Neural cell (in vitro differentiated cells): ENCODE results near the gene RFX3. TPM values are rescaled to one million over a fixed set of nuclear protein-coding genes. Genes with fewer than 3 reads are reported as not detected.

ENCODE experiments used
- H2AFZ ChIP-seq: fragments of 200-600, 300-800 bp; sonication (generic), shearing (Covaris generic); 2 replicates; pipeline ENCODE4 v1.6.0; 2014; ENCODE audit warnings: low read depth, mild to moderate bottlenecking, antibody characterized with exemption, low read length, moderate library complexity
- H3F3A ChIP-seq: fragments of 200-600 bp; shearing (Covaris generic); 2 replicates; pipeline ENCODE4 v1.6.1; 2016; ENCODE audit warnings: mild to moderate bottlenecking, moderate library complexity, mixed read lengths, antibody characterized with exemption, low read length; ENCODE audit not compliant: insufficient read depth, poor library complexity, severe bottlenecking
- H3K27ac ChIP-seq: fragments of 200-600, 300-800 bp; sonication (generic), shearing (Covaris generic); 2 replicates; pipeline ENCODE4 v1.5.1; 2014; ENCODE audit warnings: mild to moderate bottlenecking, low read length, moderate library complexity
- H3K27me3 ChIP-seq: fragments of 300-800, 200-600 bp; sonication (generic), shearing (Covaris generic); 2 replicates; pipeline ENCODE4 v1.6.0; 2014; ENCODE audit warnings: mild to moderate bottlenecking, low read depth, low read length, moderate library complexity; ENCODE audit not compliant: insufficient read depth
- H3K36me3 ChIP-seq: fragments of 300-800, 200-600 bp; sonication (generic), shearing (Covaris generic); 2 replicates; pipeline ENCODE4 v1.5.1; 2014; ENCODE audit warnings: mild to moderate bottlenecking, antibody characterized with exemption, low read length, moderate library complexity; ENCODE audit not compliant: insufficient read depth
- H3K4me2 ChIP-seq: fragments of 300-800, 200-600 bp; sonication (generic), shearing (Covaris generic); 2 replicates; pipeline ENCODE4 v1.6.0; 2014; ENCODE audit warnings: mild to moderate bottlenecking, low read length
- H3K4me3 ChIP-seq: fragments of 300-800, 200-600 bp; sonication (generic), shearing (Covaris generic); 2 replicates; pipeline ENCODE4 v1.5.1; 2014; ENCODE audit warnings: mild to moderate bottlenecking, low read length, moderate library complexity
- H3K79me2 ChIP-seq: fragments of 200-600 bp; shearing (Covaris generic); replicated peaks from 2 replicates; pipeline ENCODE4 v1.6.0; 2014; ENCODE audit warnings: mild to moderate bottlenecking, low read length, moderate library complexity; ENCODE audit not compliant: insufficient read depth
- H3K9ac ChIP-seq: fragments of 300-800, 200-600 bp; sonication (generic), shearing (Covaris generic); 2 replicates; pipeline ENCODE4 v1.6.1; 2016; ENCODE audit warnings: mild to moderate bottlenecking, low read length, mixed read lengths
- H3K9me2 ChIP-seq: fragments of 200-600 bp; shearing (Covaris generic); 2 replicates; pipeline ENCODE4 v1.6.1; 2016; ENCODE audit warnings: mild to moderate bottlenecking, low read length, mixed read lengths; ENCODE audit not compliant: insufficient read depth
- H3K9me3 ChIP-seq: fragments of 200-600, 300-800 bp; sonication (generic), shearing (Covaris generic); 2 replicates; pipeline ENCODE4 v1.6.1; 2016; ENCODE audit warnings: mild to moderate bottlenecking, mixed run types, low read length, moderate library complexity, mixed read lengths
- H4K20me1 ChIP-seq: fragments of 200-600 bp; shearing (Covaris generic); 2 replicates; pipeline ENCODE4 v1.6.1; 2016; ENCODE audit warnings: mild to moderate bottlenecking, mixed run types; ENCODE audit not compliant: insufficient read depth
- CTCF ChIP-seq: fragments of 450-650 bp; IDR thresholded peaks from 2 replicates; pipeline ENCODE4 v1.5.1; 2014; ENCODE audit warnings: antibody characterized with exemption, mild to moderate bottlenecking, moderate library complexity; ENCODE audit not compliant: poor library complexity, severe bottlenecking
- EP300 ChIP-seq: fragments of 450-650 bp; conservative IDR thresholded peaks from 2 replicates; pipeline ENCODE4 v1.6.1; 2014; ENCODE audit warnings: antibody characterized with exemption, mild to moderate bottlenecking, moderate library complexity; ENCODE audit not compliant: poor library complexity, severe bottlenecking
- EZH2 ChIP-seq: fragments of 200-600, 300-800 bp; shearing (Covaris generic), sonication (generic); IDR thresholded peaks from 2 replicates; pipeline ENCODE4 v1.6.1; 2014; ENCODE audit warnings: antibody characterized with exemption, low read length, borderline replicate concordance, mild to moderate bottlenecking; ENCODE audit not compliant: insufficient read depth, poor library complexity, severe bottlenecking
- MXI1 ChIP-seq: fragments of 450-650 bp; conservative IDR thresholded peaks from 2 replicates; pipeline ENCODE4 v1.6.1; 2014; ENCODE audit warnings: antibody characterized with exemption, mild to moderate bottlenecking; ENCODE audit not compliant: poor library complexity, severe bottlenecking
- POLR2AphosphoS5 ChIP-seq: IDR thresholded peaks from 2 replicates; pipeline ENCODE4 v1.6.1; 2012
- RAD21 ChIP-seq: fragments of 450-650 bp; conservative IDR thresholded peaks from 2 replicates; pipeline ENCODE4 v1.6.1; 2014; ENCODE audit warnings: antibody characterized with exemption, mild to moderate bottlenecking, moderate library complexity
- SMC3 ChIP-seq: fragments of 450-650 bp; conservative IDR thresholded peaks from 2 replicates; pipeline ENCODE4 v1.6.1; 2014; ENCODE audit warnings: antibody characterized with exemption, mild to moderate bottlenecking, moderate library complexity; ENCODE audit not compliant: poor library complexity
- TAF1 ChIP-seq: IDR thresholded peaks from 2 replicates; pipeline ENCODE4 v1.6.1; 2012; ENCODE audit warnings: low read depth
- polyA plus RNA-seq: library from polyadenylated mRNA; depleted of rRNA; stranded (reverse); fragments of >200 nt; gene quantifications from 2 replicates; pipeline ENCODE4 v1.2.3, GENCODE V29; 2014
- TF ChIP-seq, protein P1 (sequence below): IDR thresholded peaks from 2 replicates; pipeline ENCODE4 v1.6.1; 2012; ENCODE audit warnings: borderline replicate concordance

Gene RFX3
- polyA plus RNA-seq, 1 donor from 2014 or later = 27.6 TPM

- Histone ChIP-seq H3K9ac (no peak overlapping the region), H3K9me2 (no peaks in the 10 kb centered on the region), H4K20me1 (no peaks in the 10 kb centered on the region), H3K79me2 (peaks cover 32% of the 10 kb centered on the region), H3K27ac (peak overlapping the region; percentile 61), H3K27me3 (no peaks in the 10 kb centered on the region), H3F3A (peaks cover 4% of the 10 kb centered on the region), H3K4me3 (peak overlapping the region; percentile 43), H2AFZ (no peak overlapping the region), H3K9me3 (no peaks in the 10 kb centered on the region), H3K36me3 (no peaks in the 10 kb centered on the region), H3K4me2 (peak overlapping the region; percentile 43)
- TF ChIP-seq SMC3 = no peak
- TF ChIP-seq TAF1 = no peak
- TF ChIP-seq EZH2 = no peak
- peak; percentile 55 for TF ChIP-seq POLR2AphosphoS5
- no peak for TF ChIP-seq CTCF
- TF ChIP-seq MXI1 = no peak
- TF ChIP-seq, protein P1, sequence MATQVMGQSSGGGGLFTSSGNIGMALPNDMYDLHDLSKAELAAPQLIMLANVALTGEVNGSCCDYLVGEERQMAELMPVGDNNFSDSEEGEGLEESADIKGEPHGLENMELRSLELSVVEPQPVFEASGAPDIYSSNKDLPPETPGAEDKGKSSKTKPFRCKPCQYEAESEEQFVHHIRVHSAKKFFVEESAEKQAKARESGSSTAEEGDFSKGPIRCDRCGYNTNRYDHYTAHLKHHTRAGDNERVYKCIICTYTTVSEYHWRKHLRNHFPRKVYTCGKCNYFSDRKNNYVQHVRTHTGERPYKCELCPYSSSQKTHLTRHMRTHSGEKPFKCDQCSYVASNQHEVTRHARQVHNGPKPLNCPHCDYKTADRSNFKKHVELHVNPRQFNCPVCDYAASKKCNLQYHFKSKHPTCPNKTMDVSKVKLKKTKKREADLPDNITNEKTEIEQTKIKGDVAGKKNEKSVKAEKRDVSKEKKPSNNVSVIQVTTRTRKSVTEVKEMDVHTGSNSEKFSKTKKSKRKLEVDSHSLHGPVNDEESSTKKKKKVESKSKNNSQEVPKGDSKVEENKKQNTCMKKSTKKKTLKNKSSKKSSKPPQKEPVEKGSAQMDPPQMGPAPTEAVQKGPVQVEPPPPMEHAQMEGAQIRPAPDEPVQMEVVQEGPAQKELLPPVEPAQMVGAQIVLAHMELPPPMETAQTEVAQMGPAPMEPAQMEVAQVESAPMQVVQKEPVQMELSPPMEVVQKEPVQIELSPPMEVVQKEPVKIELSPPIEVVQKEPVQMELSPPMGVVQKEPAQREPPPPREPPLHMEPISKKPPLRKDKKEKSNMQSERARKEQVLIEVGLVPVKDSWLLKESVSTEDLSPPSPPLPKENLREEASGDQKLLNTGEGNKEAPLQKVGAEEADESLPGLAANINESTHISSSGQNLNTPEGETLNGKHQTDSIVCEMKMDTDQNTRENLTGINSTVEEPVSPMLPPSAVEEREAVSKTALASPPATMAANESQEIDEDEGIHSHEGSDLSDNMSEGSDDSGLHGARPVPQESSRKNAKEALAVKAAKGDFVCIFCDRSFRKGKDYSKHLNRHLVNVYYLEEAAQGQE = no peak
- TF ChIP-seq EP300 = peak; percentile 91
These were observed 57.2 kb downstream of the RFX3 start for GRCh38 chr9:3468421-3469205.

DNA sequence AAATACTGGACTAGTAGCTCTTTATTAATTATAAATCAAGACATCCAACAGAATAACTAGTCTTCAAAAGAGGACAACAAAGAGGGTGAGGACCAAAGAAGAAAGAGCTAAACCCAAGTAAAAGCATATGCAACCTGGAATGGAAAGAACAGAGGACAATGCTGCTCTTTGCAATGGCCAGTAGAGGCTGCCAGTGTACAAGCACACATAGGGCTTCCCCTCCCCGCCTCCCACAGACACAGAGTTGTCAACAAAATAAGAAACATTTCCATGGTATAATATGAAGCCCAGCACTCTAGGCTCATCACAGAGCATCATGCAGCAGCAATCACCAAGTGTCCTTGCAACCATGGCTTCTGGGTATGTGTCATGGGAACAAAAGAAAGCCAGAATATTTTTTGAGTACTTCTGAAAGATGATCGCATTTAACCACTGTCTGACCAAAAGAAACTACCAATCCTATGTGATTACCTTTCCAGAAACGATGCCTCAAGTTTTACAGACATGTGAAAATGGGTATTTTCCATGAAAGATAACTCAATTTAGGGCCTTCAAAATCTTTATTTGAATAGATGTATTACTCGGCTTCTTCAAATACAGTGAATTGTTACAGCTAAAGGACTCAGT lies 58.1 kb downstream of the RFX3 start:
- Histone ChIP-seq H3K36me3 (no peaks in the 10 kb centered on the region), H3K4me3 (peak overlapping the region; percentile 43), H3K4me2 (peak overlapping the region; percentile 43), H3K9me2 (no peaks in the 10 kb centered on the region), H3K9ac (no peak overlapping the region), H3K79me2 (peaks cover 41% of the 10 kb centered on the region), H2AFZ (no peak overlapping the region), H4K20me1 (no peaks in the 10 kb centered on the region), H3K27ac (peak overlapping the region; percentile 61), H3K27me3 (no peaks in the 10 kb centered on the region), H3K9me3 (no peaks in the 10 kb centered on the region), H3F3A (peaks cover 4% of the 10 kb centered on the region)
- peak; percentile 56 for TF ChIP-seq SMC3
- no peak for TF ChIP-seq MXI1
- no peak for TF ChIP-seq TAF1
- TF ChIP-seq CTCF = peak; percentile 68
- TF ChIP-seq RAD21 = peak; percentile 68
